Endothelial cell of umbilical vein (primary cell): Measurements from ENCODE around the gene TSSC4. TPM values are rescaled to one million over a fixed set of nuclear protein-coding genes. Genes with fewer than 3 reads are reported as not detected.

ENCODE experiments used
- BruUV-seq: library from RNA; stranded (reverse); fragments of 400-500 nt; replicated peaks from 2 replicates; lab custom pipeline; 2021; lab: Mats Ljungman, UMichigan
- CTCF ChIA-PET: fragments of 300-600, 350-600 bp; sonication (Branson Sonifier 250); formaldehyde crosslinking; loops from one replicate; lab custom pipeline; 2021; ENCODE audit warnings: antibody characterized with exemption, inconsistent platforms; lab: Charles Lee
- POLR2A ChIA-PET: fragments of 300-600, 350-600 bp; sonication (Branson Sonifier 250); formaldehyde crosslinking; loops from one replicate; lab custom pipeline; 2021; ENCODE audit warnings: antibody characterized with exemption, inconsistent platforms; lab: Charles Lee
- DNase-seq: peaks from one replicate; pipeline ENCODE4 v3.0.0-alpha.2; 2011; ENCODE audit warnings: low read depth, low spot score
- FAIRE-seq: peaks from 2 replicates; lab custom pipeline; 2011; peaks lifted over from hg19 to GRCh38; lab: Jason Lieb, UNC
- H2AFZ ChIP-seq: 2 replicates; pipeline ENCODE4 v1.6.0; 2012; ENCODE audit warnings: low read depth, low read length, control low read depth, inconsistent platforms
- H3K27ac ChIP-seq: 2 replicates; pipeline ENCODE4 v1.5.1; 2011; ENCODE audit warnings: low read depth, mild to moderate bottlenecking, control low read depth, low read length, moderate library complexity; ENCODE audit not compliant: insufficient read depth
- H3K27me3 ChIP-seq, 2 experiments: 2 replicates each; pipeline versions ENCODE4 v1.6.0 to v1.6.1; 2011; ENCODE audit warnings: low read length in 2 of 2, mixed read lengths in 1 of 2; ENCODE audit not compliant: control insufficient read depth in 2 of 2, insufficient read depth in 2 of 2
- H3K36me3 ChIP-seq, 2 experiments: 2 replicates in 1 of 2; 3 replicates in 1 of 2; pipeline ENCODE4 v1.5.1; 2011; ENCODE audit warnings: low read length in 2 of 2, mild to moderate bottlenecking in 1 of 2, moderate library complexity in 1 of 2; ENCODE audit not compliant: control insufficient read depth in 2 of 2, insufficient read depth in 2 of 2; ENCODE audit errors: extremely low read depth in 1 of 2
- H3K4me1 ChIP-seq: 3 replicates; pipeline ENCODE4 v1.5.1; 2011; ENCODE audit warnings: mild to moderate bottlenecking, low read length; ENCODE audit not compliant: control insufficient read depth, insufficient read depth; ENCODE audit errors: extremely low read depth
- H3K4me2 ChIP-seq: 2 replicates; pipeline ENCODE4 v1.6.1; 2011; ENCODE audit warnings: low read length, control low read depth, mixed read lengths; ENCODE audit not compliant: insufficient read depth
- H3K4me3 ChIP-seq, 3 experiments: fragments of 200-600 bp in 1 of 3; sonication (generic), shearing (Covaris generic) in 1 of 3; replicated peaks in 1 of 3; 2 replicates each; pipeline ENCODE4 v1.5.1; 2011 to 2016; ENCODE audit warnings: control low read depth in 3 of 3, low read length in 3 of 3, mild to moderate bottlenecking in 2 of 3, inconsistent platforms in 1 of 3, low read depth in 1 of 3, moderate library complexity in 1 of 3; ENCODE audit not compliant: insufficient read depth in 1 of 3
- H3K79me2 ChIP-seq: 2 replicates; pipeline ENCODE4 v1.6.0; 2012; ENCODE audit warnings: low read length, inconsistent platforms; ENCODE audit not compliant: control insufficient read depth, insufficient read depth
- H3K9ac ChIP-seq: replicated peaks from 2 replicates; pipeline ENCODE3; 2011; ENCODE audit warnings: low read length, control low read depth; ENCODE audit not compliant: insufficient read depth; ENCODE audit errors: extremely low read depth
- H3K9me1 ChIP-seq: replicated peaks from 3 replicates; pipeline ENCODE4 v1.6.0; 2011; ENCODE audit warnings: mild to moderate bottlenecking, low read length; ENCODE audit not compliant: control insufficient read depth, insufficient read depth; ENCODE audit errors: extremely low read depth
- H3K9me3 ChIP-seq: replicated peaks from 2 replicates; pipeline ENCODE4 v1.5.1; 2012; ENCODE audit warnings: low read length, inconsistent platforms; ENCODE audit not compliant: control insufficient read depth, insufficient read depth
- H4K20me1 ChIP-seq: replicated peaks from 2 replicates; pipeline ENCODE3; 2011; ENCODE audit warnings: mild to moderate bottlenecking, low read length; ENCODE audit not compliant: control insufficient read depth, insufficient read depth; ENCODE audit errors: extremely low read depth
- CTCF ChIP-seq, 2 donors: IDR thresholded peaks; 1 replicate in 1 of 2; 2 replicates in 1 of 2; pipeline ENCODE4 v1.5.1; 2011; ENCODE audit warnings: low read length in 2 of 2, mild to moderate bottlenecking in 2 of 2, moderate library complexity in 2 of 2, control low read depth in 1 of 2, inconsistent platforms in 1 of 2, low read depth in 1 of 2; ENCODE audit not compliant: insufficient read depth in 1 of 2; ENCODE audit errors: extremely low read depth in 1 of 2
- EZH2 ChIP-seq: IDR thresholded peaks from 2 replicates; pipeline ENCODE4 v1.6.1; 2012; ENCODE audit warnings: borderline replicate concordance, low read depth, mild to moderate bottlenecking, moderate library complexity, low read length, inconsistent platforms; ENCODE audit not compliant: severe bottlenecking
- FOS ChIP-seq: IDR thresholded peaks from 2 replicates; pipeline ENCODE4 v1.6.1; 2011; ENCODE audit warnings: mild to moderate bottlenecking, low read length, moderate library complexity, borderline replicate concordance; ENCODE audit not compliant: insufficient read depth
- GATA2 ChIP-seq: IDR thresholded peaks from 2 replicates; pipeline ENCODE4 v1.7.0; 2011; ENCODE audit warnings: low read depth, mild to moderate bottlenecking, moderate library complexity, mixed read lengths, low read length; ENCODE audit not compliant: insufficient read length, insufficient read depth
- JUN ChIP-seq: IDR thresholded peaks from 2 replicates; pipeline ENCODE4 v1.6.1; 2011; ENCODE audit warnings: borderline replicate concordance, low read depth; ENCODE audit not compliant: insufficient read length, insufficient read depth
- MYC ChIP-seq: IDR thresholded peaks from one replicate; pipeline ENCODE4 v1.6.1; 2011; ENCODE audit warnings: mild to moderate bottlenecking, low read depth, low read length
- POLR2A ChIP-seq: IDR thresholded peaks from 2 replicates; pipeline ENCODE4 v1.6.1; 2012; ENCODE audit warnings: low read depth, mild to moderate bottlenecking, control low read depth, low read length
- POLR2AphosphoS5 ChIP-seq: IDR thresholded peaks from 2 replicates; pipeline ENCODE4 v1.6.1; 2012; ENCODE audit warnings: low read depth, mild to moderate bottlenecking, control low read depth, low read length, moderate library complexity; ENCODE audit not compliant: insufficient read depth
- dilution Hi-C: fragments of 300-500 bp; cut with MboI; formaldehyde crosslinking; loops from one replicate; pipeline ENCODE4 v1.15.0; 2019; ENCODE audit warnings: low sequenced_read_pairs; ENCODE audit not compliant: extremely low pct_ligation_motif_present
- intact Hi-C: fragments of 100-400 bp; cut with micrococcal nuclease; formaldehyde crosslinking; loops from one replicate; pipeline ENCODE4 v1.10.0; 2022
- polyA plus RNA-seq, 4 experiments: library from polyadenylated mRNA; depleted of rRNA in 3 of 4; stranded (reverse) in 3 of 4; unstranded in 1 of 4; fragments of >200 nt; gene quantifications; 2 replicates each; pipeline versions ENCODE4 v1.2.1 to v1.2.3, GENCODE V29; 2011 to 2012; ENCODE audit warnings: missing spikeins in 1 of 4
- total RNA-seq: library from RNA; stranded (reverse); gene quantifications from 2 replicates; pipeline ENCODE4 v1.2.3, GENCODE V29; 2021

TSSC4 gene
- total and polyA plus RNA-seq, 2 donors (not counting 3 experiments of a cell fraction or from before 2014, with no cell fraction given): 42.7 to 59.6 TPM

GRCh38 chr11:2394818-2395105, 5.8 kb upstream of the TSSC4 start:
- POLR2A ChIA-PET: no interaction called here
- H3K79me2 ChIP-seq: peaks cover 33% of the 10 kb centered on the region
- dilution Hi-C loops: no loop called here

More at GRCh38 chr11:2394818-2395105, 5.8 kb upstream of the TSSC4 start:
- TF ChIP-seq POLR2AphosphoS5: no peak
- no peak for TF ChIP-seq JUN
- no peak for TF ChIP-seq EZH2
- TF ChIP-seq FOS: no peak
- no peak for TF ChIP-seq GATA2
- TF ChIP-seq CTCF (IDR thresholded peaks at IDR 0.05; ENCODE audit: extremely low read depth in 1 of 2, insufficient read depth in 1 of 2, low read depth in 1 of 2, low read length in 2 of 2): no peak
- TF ChIP-seq MYC: no peak
- no peak for TF ChIP-seq POLR2A
- H2AFZ ChIP-seq: no peak overlapping the region
- no peaks in the 10 kb centered on the region for H4K20me1 ChIP-seq
- CTCF ChIA-PET: interaction anchor here (1.0 kb wide), 1 partner anchor 90 kb away, joined by 3 read pairs; no protein-coding TSS in a partner anchor
- peaks cover 7 to 44% of the 10 kb centered on the region in 2 experiments for H3K36me3 ChIP-seq
- no peaks in the 10 kb centered on the region for H3K9me3 ChIP-seq
- intact Hi-C loops: no loop called here
- no peak overlapping the region for H3K4me3 ChIP-seq
- no peak overlapping the region for H3K4me2 ChIP-seq
- no peaks in the 10 kb centered on the region for H3K9me1 ChIP-seq
- no peaks in the 10 kb centered on the region for H3K27me3 ChIP-seq
- no peak overlapping the region for H3K9ac ChIP-seq
- FAIRE-seq (no peak), DNase-seq (no peak)
- peaks cover 7% of the 10 kb centered on the region for H3K4me1 ChIP-seq
- no TSS peak for BruUV-seq
- H3K27ac ChIP-seq: no peak overlapping the region
